Measurements from ENCODE around the gene MPPED1.

Gene MPPED1

DNA sequence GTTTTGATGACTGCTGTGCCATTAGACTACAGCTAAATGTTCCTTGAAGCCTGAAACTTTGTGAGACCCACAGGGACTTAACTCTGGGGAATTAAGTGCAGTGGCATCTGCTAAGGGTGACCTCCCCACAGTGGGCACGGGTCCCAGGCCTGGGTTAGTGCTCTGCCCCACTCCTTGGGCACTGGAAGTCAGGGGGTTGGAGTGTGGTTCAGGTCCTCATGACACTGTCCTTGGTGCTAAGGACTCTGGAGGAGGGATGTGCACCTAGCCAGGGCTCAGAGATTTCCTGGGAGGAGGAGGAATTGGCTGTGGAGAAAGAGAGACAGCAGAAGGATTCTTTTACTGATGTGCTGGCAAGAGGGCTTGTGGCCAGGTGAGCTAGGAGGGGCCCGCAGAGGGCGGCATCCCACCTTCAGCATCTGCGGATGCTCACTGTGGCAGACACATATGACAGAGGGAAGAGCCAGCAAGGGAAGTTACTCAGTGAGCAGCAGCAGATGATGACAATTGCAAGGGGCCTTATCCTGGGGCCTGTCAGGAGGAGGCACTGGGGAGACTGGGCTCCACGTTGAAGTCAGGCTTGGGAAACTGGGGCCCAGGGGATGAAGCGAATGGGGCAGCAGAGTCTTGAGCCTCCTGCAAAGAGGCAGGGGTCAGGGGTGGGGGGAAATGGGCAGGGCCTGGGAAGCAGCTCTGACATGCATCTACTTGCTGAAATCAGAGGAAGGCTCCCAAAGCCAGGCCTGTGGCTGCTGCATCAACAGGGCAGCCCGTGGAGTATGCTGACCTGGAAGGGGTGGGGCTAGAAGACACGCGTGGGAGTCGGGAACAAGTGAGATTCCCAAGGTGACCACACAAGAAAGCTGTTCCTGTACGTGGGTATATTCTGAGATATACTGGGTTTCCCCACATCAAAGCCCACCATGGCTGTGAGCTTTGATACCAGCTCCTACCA lies 144.0 kb downstream of the MPPED1 start:
- H3K4me2 ChIP-seq (ENCODE audit: low read depth, low read length, poor library complexity, severe bottlenecking): no peak overlapping the region
- no peak overlapping the region for H2AFZ ChIP-seq (ENCODE audit: low read length)
- no peaks in the 10 kb centered on the region for H3K9me2 ChIP-seq (replicated peaks; ENCODE audit: low read depth, low read length)
- no peaks in the 10 kb centered on the region for H3K36me3 ChIP-seq (ENCODE audit: insufficient read depth, low read length)
- H3K9ac ChIP-seq (ENCODE audit: low read depth, low read length, poor library complexity, severe bottlenecking): no peak overlapping the region
- H3F3A ChIP-seq (ENCODE audit: low read depth): no peaks in the 10 kb centered on the region
- H3K79me2 ChIP-seq (ENCODE audit: insufficient read depth, low read length): no peaks in the 10 kb centered on the region
- H3K27me3 ChIP-seq (ENCODE audit: insufficient read depth, low read length, poor library complexity, severe bottlenecking): no peaks in the 10 kb centered on the region
- H3K4me3 ChIP-seq (ENCODE audit: low read length, poor library complexity, severe bottlenecking): no peak overlapping the region
- TF ChIP-seq, protein P1, sequence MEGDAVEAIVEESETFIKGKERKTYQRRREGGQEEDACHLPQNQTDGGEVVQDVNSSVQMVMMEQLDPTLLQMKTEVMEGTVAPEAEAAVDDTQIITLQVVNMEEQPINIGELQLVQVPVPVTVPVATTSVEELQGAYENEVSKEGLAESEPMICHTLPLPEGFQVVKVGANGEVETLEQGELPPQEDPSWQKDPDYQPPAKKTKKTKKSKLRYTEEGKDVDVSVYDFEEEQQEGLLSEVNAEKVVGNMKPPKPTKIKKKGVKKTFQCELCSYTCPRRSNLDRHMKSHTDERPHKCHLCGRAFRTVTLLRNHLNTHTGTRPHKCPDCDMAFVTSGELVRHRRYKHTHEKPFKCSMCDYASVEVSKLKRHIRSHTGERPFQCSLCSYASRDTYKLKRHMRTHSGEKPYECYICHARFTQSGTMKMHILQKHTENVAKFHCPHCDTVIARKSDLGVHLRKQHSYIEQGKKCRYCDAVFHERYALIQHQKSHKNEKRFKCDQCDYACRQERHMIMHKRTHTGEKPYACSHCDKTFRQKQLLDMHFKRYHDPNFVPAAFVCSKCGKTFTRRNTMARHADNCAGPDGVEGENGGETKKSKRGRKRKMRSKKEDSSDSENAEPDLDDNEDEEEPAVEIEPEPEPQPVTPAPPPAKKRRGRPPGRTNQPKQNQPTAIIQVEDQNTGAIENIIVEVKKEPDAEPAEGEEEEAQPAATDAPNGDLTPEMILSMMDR (conservative IDR thresholded peaks at IDR 0.05; ENCODE audit: low read length): no peak
- TF ChIP-seq EZH2phosphoT487 (IDR thresholded peaks at IDR 0.05; ENCODE audit: borderline replicate concordance): no peak
- H4K20me1 ChIP-seq (ENCODE audit: insufficient read depth, low read length, poor library complexity, severe bottlenecking): no peaks in the 10 kb centered on the region
- H3K9me3 ChIP-seq (ENCODE audit: insufficient read depth, low read depth, low read length): no peaks in the 10 kb centered on the region
- no peaks in the 10 kb centered on the region for H3K4me1 ChIP-seq (ENCODE audit: insufficient read depth, low read length, poor library complexity, severe bottlenecking)

Measured in Loucy (cell line).